CD4-positive, alpha-beta memory T cell (primary cell): ENCODE data around the gene CDC25C. TPM values are rescaled to one million over a fixed set of nuclear protein-coding genes. Genes with fewer than 3 reads are reported as not detected.

Experiments used
- CTCF ChIA-PET: fragments of 350-600 bp; sonication (Branson Sonifier 250); formaldehyde crosslinking; loops from one replicate; lab custom pipeline; 2021; ENCODE audit warnings: inconsistent platforms; ENCODE audit not compliant: partially characterized antibody; lab: Charles Lee
- POLR2A ChIA-PET: fragments of 350-600 bp; sonication (Branson Sonifier 250); formaldehyde crosslinking; loops from one replicate; lab custom pipeline; 2021; ENCODE audit not compliant: partially characterized antibody; lab: Charles Lee
- DNase-seq, 5 donors: peaks; one replicate each; pipeline versions ENCODE4 v3.0.0 to v3.0.0-alpha.2; 2020 to 2022; ENCODE audit warnings: mixed read lengths in 1 of 5
- H3K27ac ChIP-seq: one replicate; pipeline ENCODE4 v1.7.0; 2013; ENCODE audit warnings: low read depth, low read length
- H3K27me3 ChIP-seq: 2 replicates; pipeline ENCODE4 v1.7.0; 2013; ENCODE audit warnings: mild to moderate bottlenecking, low read length, moderate library complexity; ENCODE audit not compliant: insufficient read depth
- H3K36me3 ChIP-seq: 2 replicates; pipeline ENCODE4 v1.7.0; 2013; ENCODE audit warnings: mild to moderate bottlenecking, low read length, moderate library complexity; ENCODE audit not compliant: insufficient read depth
- H3K4me1 ChIP-seq: 2 replicates; pipeline ENCODE4 v1.7.0; 2013; ENCODE audit warnings: mild to moderate bottlenecking, low read length, moderate library complexity; ENCODE audit not compliant: insufficient read depth
- H3K4me3 ChIP-seq, 2 donors: one replicate each; pipeline ENCODE4 v1.7.0; 2013; ENCODE audit warnings: low read length in 2 of 2, mild to moderate bottlenecking in 1 of 2
- H3K9me3 ChIP-seq, 2 donors: one replicate each; pipeline ENCODE4 v1.7.0; 2013; ENCODE audit warnings: low read length in 2 of 2, control low read depth in 1 of 2; ENCODE audit not compliant: control insufficient read depth in 1 of 2
- H3K27ac Mint-ChIP-seq, 7 donors: one replicate each; pipeline ENCODE4 v1.8.0; 2020 to 2021; ENCODE audit warnings: mixed read lengths in 7 of 7, mild to moderate bottlenecking in 6 of 7, inconsistent platforms in 3 of 7, moderate library complexity in 3 of 7
- H3K27me3 Mint-ChIP-seq, 2 donors: one replicate each; pipeline ENCODE4 v1.8.0; 2020 to 2021; ENCODE audit warnings: mixed read lengths in 2 of 2
- H3K36me3 Mint-ChIP-seq, 2 donors: one replicate each; pipeline ENCODE4 v1.8.0; 2020 to 2021; ENCODE audit warnings: mixed read lengths in 2 of 2, inconsistent platforms in 1 of 2, mild to moderate bottlenecking in 1 of 2
- H3K4me1 Mint-ChIP-seq, 4 donors: one replicate each; pipeline ENCODE4 v1.8.0; 2020 to 2021; ENCODE audit warnings: mixed read lengths in 4 of 4, mild to moderate bottlenecking in 1 of 4
- H3K4me3 Mint-ChIP-seq, 8 donors: one replicate each; pipeline ENCODE4 v1.8.0; 2020 to 2021; ENCODE audit warnings: mixed read lengths in 8 of 8, mild to moderate bottlenecking in 7 of 8, moderate library complexity in 6 of 8, inconsistent platforms in 3 of 8
- H3K9me3 Mint-ChIP-seq, 8 donors: one replicate each; pipeline ENCODE4 v1.8.0; 2020 to 2021; ENCODE audit warnings: mixed read lengths in 8 of 8, mild to moderate bottlenecking in 5 of 8, inconsistent platforms in 3 of 8, moderate library complexity in 1 of 8
- intact Hi-C: fragments of 100-400 bp; cut with micrococcal nuclease; formaldehyde crosslinking; loops from one replicate; pipeline ENCODE4 v1.15.1; 2023
- polyA plus RNA-seq, 2 donors: library from polyadenylated mRNA; unstranded; fragments of 300-500 nt; fragmentation: Illumina TruSeq; gene quantifications; one replicate each; pipeline ENCODE4 v1.2.3, GENCODE V29; 2021
- total RNA-seq, 2 experiments: library from RNA; stranded (reverse); gene quantifications; one replicate each; pipeline ENCODE4 v1.2.3, GENCODE V29; 2021

The CDC25C gene
- total and polyA plus RNA-seq, 4 experiments from 2014 or later = not detected

DNA sequence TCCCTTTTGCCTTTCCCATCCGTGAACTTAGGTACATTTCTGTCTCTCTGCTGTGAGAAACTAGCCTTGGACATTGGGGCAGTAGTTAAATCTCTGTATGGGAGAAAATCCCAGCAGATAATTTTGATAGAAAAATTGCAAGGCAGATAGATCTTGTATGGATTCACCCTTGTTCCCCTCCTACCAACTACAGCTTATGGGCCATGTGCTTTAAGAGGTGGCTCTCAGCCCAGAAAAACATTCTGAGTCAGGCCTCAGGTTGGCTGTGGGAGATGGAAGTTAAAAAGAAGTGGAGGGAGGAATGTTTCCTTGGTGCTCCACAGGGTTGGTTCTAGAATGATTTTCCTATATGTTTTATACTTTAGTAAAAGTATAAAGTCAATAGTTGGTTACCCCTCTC, 19.5 kb upstream of the CDC25C start:
- peaks cover 29% of the 10 kb centered on the region for H3K4me1 ChIP-seq
- Mint-ChIP-seq H3K36me3 (peaks cover 10 to 35% of the 10 kb centered on the region in 2 donors), H3K4me1 (peaks cover 28 to 43% (median 37%) of the 10 kb centered on the region in 4 donors), H3K4me3 (peak overlapping the region in 1 of 8 donors; percentile 86), H3K27ac (peak overlapping the region in 1 of 7 donors; percentile 94), H3K9me3 (peaks cover 0 to 7% (median 0%) of the 10 kb centered on the region in 8 donors), H3K27me3 (peaks cover 0 to 1% of the 10 kb centered on the region in 2 donors)
- no peak overlapping the region for H3K27ac ChIP-seq
- ChIA-PET POLR2A (interaction anchor here (3.3 to 8.0 kb wide), 2 partner anchors 11 to 597 kb away, joined by 12 to 261 read pairs; partner anchors contain the start of genes FAM53C and HNRNPA0), CTCF (interaction anchor here (0.7 to 9.2 kb wide), 9 partner anchors 13 to 228 kb away, joined by 3 to 314 read pairs (median 7); partner anchors contain the start of genes CDC23, CDC25C and FAM53C)
- intact Hi-C loops = loop anchor here (5.0 to 10.0 kb wide), 2 partner anchors 144 to 319 kb away; partner anchors contain the start of gene FAM13B
- H3K4me3 ChIP-seq = no peak overlapping the region
- no peak for DNase-seq
- no peaks in the 10 kb centered on the region for H3K27me3 ChIP-seq
- H3K9me3 ChIP-seq = peaks cover 0 to 7% of the 10 kb centered on the region in 2 donors
- H3K36me3 ChIP-seq = peaks cover 13% of the 10 kb centered on the region

DNA sequence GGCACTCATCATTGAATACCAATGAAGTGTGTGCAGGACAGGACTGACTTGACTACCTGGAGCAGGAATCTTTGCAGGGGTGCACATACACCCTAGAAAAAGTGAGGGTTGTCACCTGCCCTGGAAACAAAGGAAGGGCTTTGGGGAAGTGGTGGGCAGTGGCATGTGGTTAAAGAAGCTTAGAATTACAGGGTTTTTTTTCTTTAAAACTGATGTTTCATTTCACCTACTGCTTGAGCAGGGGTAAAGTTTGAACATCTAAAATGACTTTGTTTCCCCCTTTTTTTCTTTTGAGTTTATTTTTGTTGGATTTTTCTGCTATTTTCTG, 18.9 kb upstream of the CDC25C start:
- no peak for DNase-seq
- peaks cover 0 to 1% of the 10 kb centered on the region in 2 donors for H3K27me3 Mint-ChIP-seq
- Histone ChIP-seq H3K36me3 (peaks cover 13% of the 10 kb centered on the region), H3K4me1 (peaks cover 24% of the 10 kb centered on the region), H3K27ac (no peak overlapping the region), H3K27me3 (no peaks in the 10 kb centered on the region), H3K9me3 (peaks cover 0 to 7% of the 10 kb centered on the region in 2 donors), H3K4me3 (no peak overlapping the region)
- peak overlapping the region in 4 of 8 donors; percentile 29 to 63 (median 42) for H3K4me3 Mint-ChIP-seq
- peaks cover 16 to 40% of the 10 kb centered on the region in 2 donors for H3K36me3 Mint-ChIP-seq
- H3K9me3 Mint-ChIP-seq = peaks cover 0 to 7% (median 0%) of the 10 kb centered on the region in 8 donors
- H3K4me1 Mint-ChIP-seq = peaks cover 24 to 39% (median 32%) of the 10 kb centered on the region in 4 donors
- intact Hi-C loops = loop anchor here (5.0 to 10.0 kb wide), 2 partner anchors 144 to 318 kb away; partner anchors contain the start of gene FAM13B
- ChIA-PET POLR2A (interaction anchor here (8.0 kb wide), 1 partner anchor 11 kb away, joined by 261 read pairs; the partner anchor contains the start of gene FAM53C), CTCF (interaction anchor here (1.3 to 9.2 kb wide), 2 partner anchors 12 to 166 kb away, joined by 3 to 314 read pairs; partner anchors contain the start of genes CDC25C and FAM53C)
- H3K27ac Mint-ChIP-seq = peak overlapping the region in 4 of 7 donors; percentile 42 to 94 (median 48)

DNA sequence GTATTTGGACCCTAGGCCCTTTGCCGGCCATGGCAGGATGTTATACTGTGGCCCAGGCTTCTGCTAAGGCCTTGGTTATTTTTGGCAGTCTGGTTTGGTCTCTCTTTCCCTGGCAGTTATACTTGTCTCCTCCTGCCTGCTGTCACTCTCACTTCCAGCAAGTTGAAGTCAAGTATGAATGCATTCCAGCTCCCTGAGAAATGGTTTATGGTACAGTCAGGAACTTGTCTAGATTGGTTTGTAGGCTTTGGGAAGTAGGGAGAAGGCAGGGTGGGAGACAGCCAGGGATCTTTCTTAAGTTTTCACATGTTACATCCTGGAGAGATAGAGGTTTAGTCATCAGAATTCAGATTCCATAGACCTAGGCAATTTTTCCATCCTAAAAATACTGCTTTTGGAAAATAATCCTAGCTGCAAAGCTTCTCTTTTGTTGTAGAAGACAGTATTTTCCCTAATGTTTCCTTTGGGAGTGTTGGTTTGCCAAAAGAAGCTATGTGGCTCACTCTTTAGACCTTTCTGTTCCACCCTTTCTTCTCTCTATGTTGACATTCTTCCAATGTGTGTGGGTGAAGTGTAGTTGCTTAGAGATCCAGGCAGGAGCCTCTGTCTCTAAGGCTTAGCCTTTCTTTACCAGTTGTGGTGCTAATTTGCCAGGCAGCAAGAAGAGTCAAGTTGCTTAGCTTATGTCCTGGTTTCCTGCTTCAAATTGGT, 18.4 kb upstream of the CDC25C start:
- intact Hi-C loops = loop anchor here (1.0 to 10.0 kb wide), 3 partner anchors 11 to 318 kb away; partner anchors contain the start of gene FAM13B
- H3K27me3 Mint-ChIP-seq = peaks cover 0 to 1% of the 10 kb centered on the region in 2 donors
- Histone ChIP-seq H3K4me1 (peaks cover 18% of the 10 kb centered on the region), H3K4me3 (no peak overlapping the region), H3K9me3 (peaks cover 0 to 7% of the 10 kb centered on the region in 2 donors), H3K27me3 (no peaks in the 10 kb centered on the region), H3K36me3 (peaks cover 13% of the 10 kb centered on the region), H3K27ac (no peak overlapping the region)
- H3K4me1 Mint-ChIP-seq = peaks cover 20 to 34% (median 27%) of the 10 kb centered on the region in 4 donors
- ChIA-PET POLR2A (interaction anchor here (8.0 kb wide), 1 partner anchor 10 kb away, joined by 261 read pairs; the partner anchor contains the start of gene FAM53C), CTCF (interaction anchor here (1.3 to 9.2 kb wide), 2 partner anchors 12 to 165 kb away, joined by 3 to 314 read pairs; partner anchors contain the start of genes CDC25C and FAM53C)
- H3K36me3 Mint-ChIP-seq = peaks cover 19 to 44% of the 10 kb centered on the region in 2 donors
- H3K4me3 Mint-ChIP-seq = peak overlapping the region in 2 of 8 donors; percentile 37 to 63
- DNase-seq = no peak
- H3K27ac Mint-ChIP-seq = peak overlapping the region in 4 of 7 donors; percentile 7 to 94 (median 25)
- peaks cover 0 to 7% (median 0%) of the 10 kb centered on the region in 8 donors for H3K9me3 Mint-ChIP-seq

DNA sequence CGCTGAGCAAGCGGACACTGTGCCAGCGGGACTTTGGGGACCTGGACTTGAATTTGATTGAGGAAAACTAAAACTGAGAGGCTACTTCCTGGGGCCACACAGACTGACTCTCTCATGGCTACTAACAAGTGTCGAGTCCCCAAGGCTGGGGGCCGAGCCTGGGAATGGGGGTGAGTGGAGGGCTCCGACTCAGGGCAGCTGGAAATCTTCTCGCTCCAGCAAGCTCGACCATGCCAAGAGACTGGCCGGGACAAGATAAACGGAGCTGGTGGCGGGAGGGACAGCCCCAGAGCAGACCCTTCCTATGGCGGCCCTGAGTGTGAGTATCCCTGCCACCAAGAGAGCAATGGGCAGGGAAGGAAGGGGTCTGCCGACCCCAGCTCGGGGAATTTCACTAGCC, 15.3 kb upstream of the CDC25C start:
- ChIA-PET POLR2A (interaction anchor here (1.0 kb wide), 1 partner anchor 10 kb away, joined by 3 read pairs; no protein-coding TSS in a partner anchor), CTCF (interaction anchor here (9.2 kb wide), 1 partner anchor 9 kb away, joined by 314 read pairs; the partner anchor contains the start of genes CDC25C and FAM53C)
- peaks cover 2% of the 10 kb centered on the region for H3K4me1 ChIP-seq
- H3K36me3 ChIP-seq = peaks cover 13% of the 10 kb centered on the region
- intact Hi-C loops = no loop called here
- H3K27ac Mint-ChIP-seq = no peak overlapping the region
- no peak overlapping the region for H3K27ac ChIP-seq
- peaks cover 5 to 14% (median 9%) of the 10 kb centered on the region in 4 donors for H3K4me1 Mint-ChIP-seq
- peaks cover 0 to 3% of the 10 kb centered on the region in 2 donors for H3K9me3 ChIP-seq
- peaks cover 34 to 50% of the 10 kb centered on the region in 2 donors for H3K36me3 Mint-ChIP-seq
- no peak overlapping the region for H3K4me3 ChIP-seq
- no peaks in the 10 kb centered on the region for H3K27me3 ChIP-seq
- no peak overlapping the region for H3K4me3 Mint-ChIP-seq
- no peak for DNase-seq
- peaks cover 0 to 4% (median 0%) of the 10 kb centered on the region in 8 donors for H3K9me3 Mint-ChIP-seq
- H3K27me3 Mint-ChIP-seq = no peaks in the 10 kb centered on the region

DNA sequence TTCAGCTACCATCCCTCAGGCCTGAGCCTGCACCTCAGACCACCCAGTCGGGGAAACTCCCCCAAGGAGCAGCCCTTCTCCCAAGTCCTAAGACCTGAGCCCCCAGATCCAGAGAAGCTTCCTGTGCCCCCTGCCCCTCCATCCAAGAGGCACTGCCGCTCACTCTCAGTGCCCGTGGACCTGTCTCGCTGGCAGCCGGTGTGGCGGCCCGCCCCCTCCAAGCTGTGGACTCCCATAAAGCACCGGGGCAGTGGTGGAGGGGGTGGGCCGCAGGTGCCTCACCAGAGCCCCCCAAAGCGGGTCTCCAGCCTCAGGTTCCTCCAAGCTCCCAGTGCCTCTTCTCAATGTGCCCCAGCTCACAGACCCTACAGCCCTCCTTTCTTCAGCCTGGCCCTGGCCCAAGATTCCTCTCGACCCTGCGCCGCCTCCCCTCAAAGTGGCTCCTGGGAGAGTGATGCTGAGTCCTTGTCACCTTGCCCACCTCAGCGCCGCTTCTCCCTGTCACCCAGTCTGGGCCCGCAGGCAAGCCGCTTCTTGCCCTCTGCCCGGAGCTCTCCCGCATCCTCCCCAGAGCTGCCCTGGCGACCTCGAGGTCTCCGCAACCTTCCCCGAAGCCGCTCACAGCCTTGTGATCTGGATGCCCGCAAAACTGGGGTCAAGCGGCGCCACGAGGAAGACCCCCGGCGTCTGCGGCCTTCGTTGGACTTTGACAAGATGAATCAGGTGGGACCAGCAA, 13.5 kb upstream of the CDC25C start:
- intact Hi-C loops = no loop called here
- no peak for DNase-seq
- Mint-ChIP-seq H3K4me3 (no peak overlapping the region), H3K36me3 (peaks cover 36 to 58% of the 10 kb centered on the region in 2 donors), H3K4me1 (peaks cover 8 to 18% (median 14%) of the 10 kb centered on the region in 4 donors), H3K9me3 (no peaks in the 10 kb centered on the region), H3K27me3 (no peaks in the 10 kb centered on the region), H3K27ac (peak overlapping the region in 1 of 7 donors; percentile 57)
- no peak overlapping the region for H3K27ac ChIP-seq
- no peak overlapping the region for H3K4me3 ChIP-seq
- CTCF ChIA-PET = interaction anchor here (0.7 to 15.5 kb wide), 3 partner anchors 6 to 121 kb away, joined by 3 to 314 read pairs (median 3); partner anchors contain the start of genes CDC25C and KDM3B
- POLR2A ChIA-PET = interaction anchor here (1.0 kb wide), 1 partner anchor 9 kb away, joined by 3 read pairs; no protein-coding TSS in a partner anchor
- H3K9me3 ChIP-seq = no peaks in the 10 kb centered on the region
- H3K4me1 ChIP-seq = peaks cover 6% of the 10 kb centered on the region
- peaks cover 18% of the 10 kb centered on the region for H3K36me3 ChIP-seq
- H3K27me3 ChIP-seq = no peaks in the 10 kb centered on the region

DNA sequence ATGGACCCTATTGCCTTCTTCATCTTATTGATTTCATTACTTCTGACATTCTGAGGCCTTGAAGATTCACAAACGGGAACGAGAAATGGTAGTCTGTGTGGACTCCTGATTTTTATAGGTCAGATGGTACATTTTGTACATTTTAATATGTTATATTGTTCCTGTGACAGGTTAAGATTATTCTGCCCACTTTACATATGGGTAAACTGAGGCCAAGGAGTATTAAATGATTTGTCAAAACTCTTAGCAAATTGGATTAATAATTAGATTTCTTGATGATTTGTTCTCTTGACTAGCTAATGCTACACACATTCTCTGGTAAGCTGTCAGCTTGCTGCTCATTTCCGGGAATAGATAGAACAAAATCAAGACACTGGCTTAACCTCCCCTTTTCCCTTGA, 8.4 kb upstream of the CDC25C start:
- Histone ChIP-seq H3K9me3 (no peaks in the 10 kb centered on the region), H3K27ac (no peak overlapping the region), H3K36me3 (peaks cover 5% of the 10 kb centered on the region), H3K27me3 (no peaks in the 10 kb centered on the region), H3K4me1 (peaks cover 29% of the 10 kb centered on the region), H3K4me3 (no peak overlapping the region)
- Mint-ChIP-seq H3K27ac (peak overlapping the region in 5 of 7 donors; percentile 25 to 87 (median 39)), H3K36me3 (peaks cover 21 to 39% of the 10 kb centered on the region in 2 donors), H3K4me3 (peak overlapping the region; percentile 44 to 94 (median 90)), H3K4me1 (peaks cover 21 to 48% (median 34%) of the 10 kb centered on the region in 4 donors), H3K27me3 (no peaks in the 10 kb centered on the region), H3K9me3 (peaks cover 0 to 2% (median 0%) of the 10 kb centered on the region in 8 donors)
- intact Hi-C loops = no loop called here
- POLR2A ChIA-PET = interaction anchor here (1.2 to 7.3 kb wide), 3 partner anchors 8 to 235 kb away, joined by 4 to 261 read pairs (median 5); partner anchors contain the start of genes CDC25C, HSPA9 and KDM3B
- CTCF ChIA-PET = interaction anchor here (15.5 kb wide), 1 partner anchor 12 kb away, joined by 314 read pairs; the partner anchor contains the start of gene KDM3B
- no peak for DNase-seq
